Uterus (tissue), 2 donors: ENCODE data around the gene RD3L.

ENCODE experiments used
- CTCF ChIP-seq, 4 experiments: fragments of 200-600 bp in 2 of 4; fragments of 450-650 bp in 2 of 4; sonication (generic) in 2 of 4; IDR thresholded peaks; one replicate each; pipeline ENCODE4 v1.5.1; 2016 to 2019; ENCODE audit warnings: antibody characterized with exemption in 4 of 4, mild to moderate bottlenecking in 2 of 4, moderate library complexity in 1 of 4
- POLR2A ChIP-seq, 2 donors: fragments of 450-650 bp; IDR thresholded peaks; one replicate each; pipeline ENCODE4 v1.6.1; 2016; ENCODE audit warnings: antibody characterized with exemption in 2 of 2, mild to moderate bottlenecking in 1 of 2, moderate library complexity in 1 of 2

GRCh38 chr14:103961928-103962578, 19.7 kb upstream of the RD3L start:
- no peak for TF ChIP-seq CTCF (IDR thresholded peaks at IDR 0.05)
- TF ChIP-seq POLR2A (IDR thresholded peaks at IDR 0.05) = no peak
